Lung (tissue), 12 donors: Measurements from ENCODE around the gene TPM4. TPM values are rescaled to one million over a fixed set of nuclear protein-coding genes. Genes with fewer than 3 reads are reported as not detected.

ENCODE experiments used
- ATAC-seq: fragments of 200-7000 bp; cut with Tn5 transposase; one replicate; pipeline ENCODE4 v1.9.1; 2020; ENCODE audit warnings: moderate number of reproducible peaks; ENCODE audit not compliant: insufficient read depth, low FRiP score
- DNase-seq, 3 donors: peaks; one replicate each; pipeline ENCODE4 v3.0.0-alpha.2; 2013 to 2017
- H3K27ac ChIP-seq, 2 donors: one replicate each; pipeline ENCODE4 v1.5.1; 2013; ENCODE audit warnings: mild to moderate bottlenecking in 2 of 2, moderate library complexity in 2 of 2, control low read depth in 1 of 2, inconsistent platforms in 1 of 2, low read depth in 1 of 2, low read length in 1 of 2
- H3K27me3 ChIP-seq, 3 donors: one replicate each; pipeline ENCODE4 v1.5.1; 2013; ENCODE audit warnings: low read length in 2 of 3; ENCODE audit not compliant: control insufficient read depth in 3 of 3, insufficient read depth in 3 of 3
- H3K36me3 ChIP-seq, 4 donors: one replicate each; pipeline ENCODE4 v1.5.1; 2013; ENCODE audit warnings: low read length in 4 of 4, mild to moderate bottlenecking in 1 of 4, moderate library complexity in 1 of 4; ENCODE audit not compliant: control insufficient read depth in 4 of 4, insufficient read depth in 4 of 4
- H3K4me1 ChIP-seq, 5 donors: one replicate each; pipeline ENCODE4 v1.5.1; 2013; ENCODE audit warnings: low read length in 5 of 5, mild to moderate bottlenecking in 2 of 5, moderate library complexity in 1 of 5; ENCODE audit not compliant: control insufficient read depth in 5 of 5, insufficient read depth in 5 of 5
- H3K4me3 ChIP-seq: one replicate; pipeline ENCODE4 v1.5.1; 2013; ENCODE audit warnings: mild to moderate bottlenecking, control low read depth, moderate library complexity
- H3K9ac ChIP-seq, 2 donors: one replicate each; pipeline ENCODE4 v1.5.1; 2013; ENCODE audit warnings: low read length in 2 of 2, control low read depth in 1 of 2; ENCODE audit not compliant: insufficient read depth in 1 of 2
- H3K9me3 ChIP-seq, 4 donors: one replicate each; pipeline ENCODE4 v1.5.1; 2013; ENCODE audit warnings: low read length in 3 of 4, mild to moderate bottlenecking in 1 of 4, moderate library complexity in 1 of 4; ENCODE audit not compliant: control insufficient read depth in 4 of 4, insufficient read depth in 3 of 4
- WGBS, 2 donors: extraction: QIAGEN DNeasy Blood & Tissue Kit; methylation state at CpG; one replicate each; pipeline ENCODE4 v1.1.7; 2013; 5-methylcytosine and 5-hydroxymethylcytosine counted together
- polyA plus RNA-seq, 2 donors: library from polyadenylated mRNA; stranded (reverse); fragments of 200-250 nt; gene quantifications; one replicate each; pipeline ENCODE4 v1.2.1, GENCODE V29; 2013
- total RNA-seq, 2 donors: library from RNA; depleted of rRNA in 1 of 2; stranded (reverse); fragments of >200 nt in 1 of 2; gene quantifications; one replicate each; pipeline ENCODE4 v1.2.1, GENCODE V29; 2014 to 2021
- TF ChIP-seq, protein P1 (sequence below): IDR thresholded peaks from 2 replicates; pipeline ENCODE4 v1.5.1; 2012; ENCODE audit warnings: mild to moderate bottlenecking; ENCODE audit errors: control extremely low read depth, extremely low read depth
- donor health status: control.
- donor health status: control.
- donor health status: Bipolar disorder and iron deficiency.
- donor health status: healthy.
- donor health status: DM: yes; HTN: yes; CAD: no.

TPM4 gene
- total and polyA plus RNA-seq, 4 donors: 274 to 438 (median 383) TPM

DNA sequence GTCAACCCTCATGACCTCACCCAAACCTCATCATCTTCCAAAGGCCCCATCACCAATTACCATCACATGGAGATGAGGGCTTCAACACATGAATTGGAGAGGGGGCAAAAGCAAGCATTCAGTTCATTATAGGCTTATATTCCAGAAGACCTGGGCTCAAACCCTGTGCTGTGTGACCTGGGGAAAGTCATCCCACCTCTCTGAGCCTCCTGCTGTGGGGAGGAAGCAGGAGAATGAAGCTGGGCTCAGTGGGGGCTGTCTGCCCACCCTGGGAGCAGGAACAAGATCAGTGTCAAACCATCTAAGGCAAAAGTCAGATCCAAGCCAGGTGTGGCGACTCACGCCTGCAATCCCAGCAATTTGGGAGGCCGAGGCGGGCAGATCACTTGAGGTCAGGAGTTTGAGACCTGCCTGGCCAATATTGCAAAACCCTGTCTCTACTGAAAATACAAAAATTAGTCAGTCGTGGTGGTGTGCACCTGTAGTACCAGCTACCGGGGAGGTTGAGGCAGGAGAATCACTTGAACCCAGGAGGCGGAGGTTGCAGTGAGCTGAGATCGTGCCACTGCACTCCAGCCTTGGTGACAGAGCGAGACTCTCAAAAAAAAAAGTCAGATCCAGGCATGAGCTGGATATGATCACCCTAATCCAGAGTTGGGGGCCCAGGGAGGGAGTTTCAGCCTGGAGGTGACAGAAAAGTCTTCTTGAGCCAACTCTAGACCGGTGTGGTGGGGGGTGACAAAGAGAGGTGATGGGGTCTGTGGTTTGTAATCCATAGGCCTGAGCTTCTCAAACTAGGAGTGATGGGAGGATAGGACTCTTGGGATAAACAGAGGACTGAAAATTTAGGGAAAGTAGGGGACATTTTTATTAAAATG is 1.6 kb upstream of the TPM4 start:
- Histone ChIP-seq H3K4me3 (no peak overlapping the region), H3K9ac (no peak overlapping the region), H3K27me3 (no peaks in the 10 kb centered on the region), H3K36me3 (peaks cover 0 to 4% (median 0%) of the 10 kb centered on the region in 4 donors), H3K9me3 (no peaks in the 10 kb centered on the region), H3K4me1 (peaks cover 0 to 19% (median 9%) of the 10 kb centered on the region in 5 donors), H3K27ac (peak overlapping the region in 1 of 2 donors; percentile 13)
- ATAC-seq: no peak
- TF ChIP-seq, protein P1, sequence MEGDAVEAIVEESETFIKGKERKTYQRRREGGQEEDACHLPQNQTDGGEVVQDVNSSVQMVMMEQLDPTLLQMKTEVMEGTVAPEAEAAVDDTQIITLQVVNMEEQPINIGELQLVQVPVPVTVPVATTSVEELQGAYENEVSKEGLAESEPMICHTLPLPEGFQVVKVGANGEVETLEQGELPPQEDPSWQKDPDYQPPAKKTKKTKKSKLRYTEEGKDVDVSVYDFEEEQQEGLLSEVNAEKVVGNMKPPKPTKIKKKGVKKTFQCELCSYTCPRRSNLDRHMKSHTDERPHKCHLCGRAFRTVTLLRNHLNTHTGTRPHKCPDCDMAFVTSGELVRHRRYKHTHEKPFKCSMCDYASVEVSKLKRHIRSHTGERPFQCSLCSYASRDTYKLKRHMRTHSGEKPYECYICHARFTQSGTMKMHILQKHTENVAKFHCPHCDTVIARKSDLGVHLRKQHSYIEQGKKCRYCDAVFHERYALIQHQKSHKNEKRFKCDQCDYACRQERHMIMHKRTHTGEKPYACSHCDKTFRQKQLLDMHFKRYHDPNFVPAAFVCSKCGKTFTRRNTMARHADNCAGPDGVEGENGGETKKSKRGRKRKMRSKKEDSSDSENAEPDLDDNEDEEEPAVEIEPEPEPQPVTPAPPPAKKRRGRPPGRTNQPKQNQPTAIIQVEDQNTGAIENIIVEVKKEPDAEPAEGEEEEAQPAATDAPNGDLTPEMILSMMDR: no peak
- DNase-seq: no peak
- WGBS, 2 donors: 90 to 93% methylated on average over 10 of the region's 10 CpGs

DNA sequence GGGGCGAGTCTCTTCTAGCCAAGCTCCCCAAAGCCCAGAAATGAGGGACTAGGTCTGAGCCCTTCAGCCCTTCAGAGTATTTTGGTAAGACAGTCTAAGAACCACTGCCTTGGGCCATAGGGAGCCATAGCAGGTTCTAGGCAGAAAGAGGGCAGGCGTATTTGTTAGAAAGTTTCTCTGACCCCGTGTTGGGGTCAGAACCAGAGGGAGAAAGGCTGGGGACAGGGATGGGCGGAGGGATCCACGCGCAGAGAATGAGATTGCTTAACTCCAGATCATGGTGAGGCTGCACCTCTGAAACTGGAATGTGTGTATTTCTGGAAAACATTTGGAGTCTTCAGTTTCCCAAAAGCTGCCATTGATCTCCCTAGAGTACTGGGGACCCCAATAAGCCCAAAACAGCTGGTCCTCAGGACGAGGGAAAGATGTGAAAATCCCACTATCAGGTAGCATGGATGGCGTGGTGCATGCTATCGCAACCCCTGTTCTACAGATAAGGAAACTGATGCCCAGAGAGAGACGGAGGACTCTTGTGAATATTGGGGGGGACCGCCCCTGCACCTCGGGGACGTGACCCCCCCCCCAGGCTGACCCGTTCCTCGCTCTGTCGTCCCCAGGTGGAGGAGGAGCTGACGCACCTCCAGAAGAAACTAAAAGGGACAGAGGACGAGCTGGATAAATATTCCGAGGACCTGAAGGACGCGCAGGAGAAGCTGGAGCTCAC is 703 bp upstream of the TPM4 start:
- peak overlapping the region; percentile 97 for H3K4me3 ChIP-seq
- ATAC-seq (no peak), DNase-seq (no peak)
- H3K4me1 ChIP-seq: peaks cover 0 to 19% (median 7%) of the 10 kb centered on the region in 5 donors
- no peaks in the 10 kb centered on the region for H3K9me3 ChIP-seq
- peak overlapping the region; percentile 87 to 99 for H3K27ac ChIP-seq
- peaks cover 0 to 6% (median under 1%) of the 10 kb centered on the region in 4 donors for H3K36me3 ChIP-seq
- TF ChIP-seq, protein P1: no peak
- 33% methylated on average over 21 of the region's 21 CpGs for WGBS, 2 donors
- H3K27me3 ChIP-seq: no peaks in the 10 kb centered on the region
- peak overlapping the region; percentile 35 to 94 for H3K9ac ChIP-seq

DNA sequence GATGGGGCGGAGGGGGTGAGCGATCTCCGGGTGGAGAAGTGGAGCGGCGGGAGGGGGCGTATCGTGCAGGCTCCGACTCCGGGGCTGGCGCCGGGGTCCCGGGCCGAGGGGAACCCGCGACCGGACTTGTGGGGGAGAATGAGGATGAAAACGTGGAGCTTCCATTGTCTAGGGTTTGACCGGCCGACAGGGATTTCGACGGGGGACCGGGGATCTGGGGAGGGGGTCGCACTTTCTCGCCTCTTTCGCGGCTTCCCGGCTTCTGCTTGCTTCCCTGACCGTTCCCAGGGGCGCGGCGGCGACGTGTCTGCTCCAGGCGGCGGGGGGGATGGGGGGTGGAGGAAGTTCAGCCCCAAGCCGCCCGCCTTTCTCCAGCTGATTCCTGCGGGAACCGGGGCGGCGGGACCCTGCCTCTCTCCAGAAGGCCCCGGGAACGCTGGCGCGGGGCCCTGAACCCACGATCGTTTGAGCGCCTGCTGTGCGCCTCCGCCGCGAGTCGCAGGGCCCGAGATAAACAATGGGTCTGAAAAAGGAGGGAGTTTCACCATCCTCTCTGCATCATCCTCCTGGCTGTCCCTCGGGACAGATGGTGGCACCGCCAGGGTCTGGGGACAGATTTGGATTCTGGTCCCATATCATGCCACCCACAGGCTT is 790 bp downstream of the TPM4 start:
- TF ChIP-seq, protein P1: no peak
- DNase-seq: peak; percentile 66 to 73 (median 67)
- no peak for ATAC-seq
- H3K36me3 ChIP-seq: peaks cover 0 to 13% (median 7%) of the 10 kb centered on the region in 4 donors
- 0 to 1% methylated on average over 45 to 56 of the region's 56 CpGs for WGBS, 2 donors
- peak overlapping the region; percentile 97 for H3K4me3 ChIP-seq
- no peaks in the 10 kb centered on the region for H3K9me3 ChIP-seq
- no peaks in the 10 kb centered on the region for H3K27me3 ChIP-seq
- peak overlapping the region; percentile 90 to 98 for H3K9ac ChIP-seq
- peak overlapping the region; percentile 87 to 99 for H3K27ac ChIP-seq
- peaks cover 0 to 19% (median 5%) of the 10 kb centered on the region in 5 donors for H3K4me1 ChIP-seq
